Thyroid gland (tissue), 4 donors: ENCODE results near the gene KPNA2.

Experiments
- CTCF ChIP-seq, 6 experiments: fragments of 200-600 bp in 3 of 6; fragments of 450-650 bp in 3 of 6; sonication (generic) in 3 of 6; IDR thresholded peaks; one replicate each; pipeline ENCODE4 v1.5.1; 2016 to 2019; ENCODE audit warnings: antibody characterized with exemption in 6 of 6, mild to moderate bottlenecking in 2 of 6, inconsistent platforms in 1 of 6, moderate library complexity in 1 of 6
- POLR2A ChIP-seq, 2 donors: fragments of 450-650 bp; IDR thresholded peaks; one replicate each; pipeline ENCODE4 v1.6.1; 2017; ENCODE audit warnings: antibody characterized with exemption in 2 of 2, mild to moderate bottlenecking in 2 of 2, moderate library complexity in 1 of 2

GRCh38 chr17:68085771-68086381 lies 50.3 kb downstream of the KPNA2 start:
- TF ChIP-seq POLR2A (IDR thresholded peaks at IDR 0.05) (no peak), CTCF (IDR thresholded peaks at IDR 0.05) (no peak)
